HCT116 (cell line): ENCODE results near the gene ABCA8. TPM values are rescaled to one million over a fixed set of nuclear protein-coding genes. Genes with fewer than 3 reads are reported as not detected.

Source experiments
- ATAC-seq: fragments of 200-7000 bp; cut with Tn5 transposase; 2 replicates; pipeline ENCODE4 v1.9.1; 2020; ENCODE audit warnings: mild to moderate bottlenecking, moderate library complexity
- BruUV-seq: library from RNA; stranded (reverse); fragments of 400-500 nt; replicated peaks from 2 replicates; lab custom pipeline; 2021; lab: Mats Ljungman, UMichigan
- CTCF ChIA-PET: fragments of 300-600 bp; sonication (Branson Sonifier 250); formaldehyde crosslinking; loops from one replicate; lab custom pipeline; 2021; ENCODE audit warnings: antibody characterized with exemption; lab: Charles Lee
- POLR2A ChIA-PET: fragments of 300-600, 350-600 bp; sonication (Branson Sonifier 250); formaldehyde crosslinking; loops from one replicate; lab custom pipeline; 2021; ENCODE audit warnings: antibody characterized with exemption; lab: Charles Lee
- RAD21 ChIA-PET, 2 experiments: fragments of 300-600 bp; sonication (Branson Sonifier 250); formaldehyde crosslinking; loops; one replicate each; lab custom pipeline; 2023; ENCODE audit warnings: low total read pairs in 2 of 2; ENCODE audit not compliant: uncharacterized antibody in 2 of 2, unreplicated experiment in 2 of 2, low non-redundant PET in 1 of 2; lab: Charles Lee
- DNase-seq: peaks from one replicate; pipeline ENCODE4 v3.0.0-alpha.2; 2010; ENCODE audit warnings: low read depth, low spot score
- H2AFZ ChIP-seq: fragments of 200-600 bp; shearing (Covaris generic), sonication (generic); 2 replicates; pipeline ENCODE4 v1.6.1; 2017; ENCODE audit warnings: low read depth, mixed run types, mixed read lengths, antibody characterized with exemption, low read length; ENCODE audit not compliant: poor library complexity, severe bottlenecking
- H3K27ac ChIP-seq: 2 replicates; pipeline ENCODE4 v1.5.1; 2012; ENCODE audit warnings: low read depth, low read length
- H3K27me3 ChIP-seq: fragments of 200-600 bp; sonication (generic); 2 replicates; pipeline ENCODE4 v1.6.1; 2016; ENCODE audit warnings: mixed run types, low read length, mixed read lengths; ENCODE audit not compliant: insufficient read depth
- H3K36me3 ChIP-seq, 2 experiments: fragments of 200-500 bp in 1 of 2; fragments of 200-600 bp in 1 of 2; sonication (Bioruptor generic) in 1 of 2; sonication (generic) in 1 of 2; 2 replicates each; pipeline versions ENCODE4 v1.5.1 to v1.6.1; 2014 to 2016; ENCODE audit warnings: low read length in 2 of 2, inconsistent platforms in 1 of 2, mixed read lengths in 1 of 2, mixed run types in 1 of 2; ENCODE audit not compliant: insufficient read depth in 2 of 2, control insufficient read depth in 1 of 2
- H3K4me1 ChIP-seq, 2 experiments: fragments of 200-600 bp in 1 of 2; sonication (generic) in 1 of 2; 2 replicates each; pipeline versions ENCODE4 v1.5.1 to v1.6.1; 2012 to 2017; ENCODE audit warnings: low read length in 2 of 2, inconsistent platforms in 1 of 2, mild to moderate bottlenecking in 1 of 2, mixed read lengths in 1 of 2, mixed run types in 1 of 2, moderate library complexity in 1 of 2; ENCODE audit not compliant: insufficient read depth in 2 of 2, control insufficient read depth in 1 of 2
- H3K4me2 ChIP-seq: fragments of 200-600 bp; sonication (generic); 2 replicates; pipeline ENCODE4 v1.6.1; 2017; ENCODE audit warnings: mixed run types, low read length, mixed read lengths
- H3K4me3 ChIP-seq, 2 experiments: fragments of 200-600 bp in 1 of 2; sonication (generic) in 1 of 2; replicated peaks in 1 of 2; 2 replicates each; pipeline ENCODE4 v1.5.1; 2011 to 2016; ENCODE audit warnings: low read length in 2 of 2, control low read depth in 1 of 2, low read depth in 1 of 2, mild to moderate bottlenecking in 1 of 2, mixed read lengths in 1 of 2, mixed run types in 1 of 2
- H3K79me2 ChIP-seq: fragments of 200-600 bp; sonication (generic); 2 replicates; pipeline ENCODE4 v1.6.1; 2017; ENCODE audit warnings: mild to moderate bottlenecking, mixed run types, low read length, moderate library complexity, mixed read lengths; ENCODE audit not compliant: insufficient read depth
- H3K9ac ChIP-seq: fragments of 200-600 bp; sonication (generic); 2 replicates; pipeline ENCODE4 v1.6.1; 2016; ENCODE audit warnings: low read length, mixed read lengths
- H3K9me2 ChIP-seq: fragments of 200-600 bp; sonication (generic), shearing (Covaris generic); 2 replicates; pipeline ENCODE4 v1.6.1; 2017; ENCODE audit warnings: mixed run types, mild to moderate bottlenecking, moderate library complexity; ENCODE audit not compliant: insufficient read depth
- H3K9me3 ChIP-seq, 2 experiments: fragments of 200-500 bp in 1 of 2; fragments of 200-600 bp in 1 of 2; sonication (Bioruptor generic) in 1 of 2; sonication (generic) in 1 of 2; 2 replicates each; pipeline ENCODE4 v1.6.1; 2014 to 2017; ENCODE audit warnings: low read length in 2 of 2, mixed read lengths in 2 of 2, inconsistent platforms in 1 of 2, low read depth in 1 of 2, mild to moderate bottlenecking in 1 of 2, mixed run types in 1 of 2, moderate library complexity in 1 of 2; ENCODE audit not compliant: control insufficient read depth in 1 of 2, insufficient read depth in 1 of 2
- H4K20me1 ChIP-seq: fragments of 200-600 bp; sonication (generic), shearing (Covaris generic); 2 replicates; pipeline ENCODE4 v1.6.1; 2017; ENCODE audit warnings: mixed run types, mild to moderate bottlenecking, moderate library complexity; ENCODE audit not compliant: insufficient read depth
- CBX3 ChIP-seq: IDR thresholded peaks from 2 replicates; pipeline ENCODE4 v1.6.1; 2012; ENCODE audit warnings: low read depth
- ELF1 ChIP-seq: IDR thresholded peaks from 2 replicates; pipeline ENCODE4 v1.6.1; 2012; ENCODE audit warnings: low read depth, borderline replicate concordance
- EZH2 ChIP-seq: fragments of 200-600 bp; sonication (generic); IDR thresholded peaks from 2 replicates; pipeline ENCODE4 v1.6.1; 2017; ENCODE audit warnings: antibody characterized with exemption, mixed run types
- EZH2phosphoT487 ChIP-seq: fragments of 200-600 bp; IDR thresholded peaks from 2 replicates; pipeline ENCODE4 v1.6.1; 2018; ENCODE audit warnings: antibody characterized with exemption, borderline replicate concordance
- FOSL1 ChIP-seq: IDR thresholded peaks from 2 replicates; pipeline ENCODE4 v1.6.1; 2012; ENCODE audit warnings: low read depth
- JUND ChIP-seq: IDR thresholded peaks from 2 replicates; pipeline ENCODE4 v1.6.1; 2012
- POLR2A ChIP-seq: IDR thresholded peaks from 2 replicates; pipeline ENCODE4 v1.7.0; 2011; ENCODE audit warnings: borderline replicate concordance; ENCODE audit not compliant: insufficient read depth, insufficient read length; ENCODE audit errors: extremely low read depth
- POLR2AphosphoS5 ChIP-seq: IDR thresholded peaks from 2 replicates; pipeline ENCODE4 v1.6.1; 2011; ENCODE audit warnings: mild to moderate bottlenecking, low read depth, low read length, moderate library complexity
- RAD21 ChIP-seq: IDR thresholded peaks from 2 replicates; pipeline ENCODE4 v1.6.1; 2012; ENCODE audit warnings: low read depth, mild to moderate bottlenecking
- SP1 ChIP-seq: IDR thresholded peaks from 2 replicates; pipeline ENCODE4 v1.6.1; 2012; ENCODE audit warnings: low read depth
- SRF ChIP-seq: IDR thresholded peaks from 2 replicates; pipeline ENCODE4 v1.6.1; 2012; ENCODE audit warnings: low read depth
- YY1 ChIP-seq: IDR thresholded peaks from 2 replicates; pipeline ENCODE4 v1.6.1; 2011; ENCODE audit warnings: low read length, low read depth, moderate library complexity, mild to moderate bottlenecking; ENCODE audit not compliant: insufficient replicate concordance; ENCODE audit errors: extremely low read depth
- ZFX ChIP-seq: fragments of 450-650 bp; IDR thresholded peaks from 2 replicates; pipeline ENCODE4 v1.6.1; 2017
- ZNF274 ChIP-seq: fragments of 200-500 bp; sonication (Bioruptor generic); IDR thresholded peaks from 2 replicates; pipeline ENCODE4 v1.6.1; 2014; ENCODE audit warnings: mild to moderate bottlenecking, low read depth, low read length, inconsistent platforms
- intact Hi-C: fragments of 100-400 bp; cut with micrococcal nuclease; formaldehyde crosslinking; loops from 2 replicates; pipeline ENCODE4 v1.10.0; 2022
- total RNA-seq: library from RNA; stranded (reverse); gene quantifications from one replicate; pipeline ENCODE4 v1.2.1, GENCODE V29; 2021; ENCODE audit not compliant: unreplicated experiment
- TF ChIP-seq, protein P1 (sequence below), 3 experiments: fragments of 200-600 bp in 1 of 3; sonication (generic) in 1 of 3; IDR thresholded peaks in 2 of 3; conservative IDR thresholded peaks in 1 of 3; 2 replicates each; pipeline ENCODE4 v1.5.1; 2012 to 2017; ENCODE audit warnings: low read depth in 2 of 3, low read length in 2 of 3, antibody characterized with exemption in 1 of 3, borderline replicate concordance in 1 of 3, control low read depth in 1 of 3, mild to moderate bottlenecking in 1 of 3, mixed read lengths in 1 of 3, mixed run types in 1 of 3, moderate library complexity in 1 of 3; ENCODE audit not compliant: insufficient read depth in 1 of 3
- TF ChIP-seq, protein P2 (sequence below): IDR thresholded peaks from 2 replicates; pipeline ENCODE4 v1.6.1; 2012; ENCODE audit warnings: low read depth
- TF ChIP-seq, protein P3 (sequence below): IDR thresholded peaks from 2 replicates; pipeline ENCODE4 v1.6.1; 2012
- TF ChIP-seq, protein P4 (sequence below): IDR thresholded peaks from 2 replicates; pipeline ENCODE4 v1.6.1; 2012

ABCA8 gene
- total RNA-seq, 1 experiment from 2014 or later, result 0.44 TPM

DNA sequence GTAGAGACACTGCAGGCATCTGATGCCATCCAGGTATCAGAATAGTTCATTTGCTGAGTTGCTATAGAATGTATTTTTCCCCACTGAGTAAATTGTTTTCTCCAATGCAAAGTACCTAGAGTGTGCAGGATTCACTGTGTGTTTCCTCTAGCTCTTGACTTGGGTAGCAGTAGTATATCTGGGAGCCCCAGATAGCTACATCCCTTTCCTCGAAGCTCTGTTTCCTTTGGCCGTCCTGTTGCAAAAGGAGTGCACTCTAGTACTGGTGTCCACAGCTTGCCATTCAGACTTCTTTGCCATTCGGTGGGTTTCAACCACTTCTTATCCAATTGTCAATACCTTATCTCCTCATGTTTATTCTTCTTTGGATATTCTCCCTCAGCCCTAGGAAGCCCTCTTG is 12.8 kb downstream of the ABCA8 start:
- intact Hi-C loops, result no loop called here
- no peaks in the 10 kb centered on the region for H3K9me2 ChIP-seq
- RAD21 ChIA-PET, result no interaction called here
- TF ChIP-seq EZH2 (no peak), POLR2AphosphoS5 (no peak), EZH2phosphoT487 (no peak), JUND (no peak), POLR2A (no peak), SRF (no peak), ZFX (no peak), CBX3 (no peak), SP1 (no peak), ZNF274 (no peak), ELF1 (no peak), YY1 (no peak), RAD21 (no peak), FOSL1 (no peak)
- TF ChIP-seq, protein P1, sequence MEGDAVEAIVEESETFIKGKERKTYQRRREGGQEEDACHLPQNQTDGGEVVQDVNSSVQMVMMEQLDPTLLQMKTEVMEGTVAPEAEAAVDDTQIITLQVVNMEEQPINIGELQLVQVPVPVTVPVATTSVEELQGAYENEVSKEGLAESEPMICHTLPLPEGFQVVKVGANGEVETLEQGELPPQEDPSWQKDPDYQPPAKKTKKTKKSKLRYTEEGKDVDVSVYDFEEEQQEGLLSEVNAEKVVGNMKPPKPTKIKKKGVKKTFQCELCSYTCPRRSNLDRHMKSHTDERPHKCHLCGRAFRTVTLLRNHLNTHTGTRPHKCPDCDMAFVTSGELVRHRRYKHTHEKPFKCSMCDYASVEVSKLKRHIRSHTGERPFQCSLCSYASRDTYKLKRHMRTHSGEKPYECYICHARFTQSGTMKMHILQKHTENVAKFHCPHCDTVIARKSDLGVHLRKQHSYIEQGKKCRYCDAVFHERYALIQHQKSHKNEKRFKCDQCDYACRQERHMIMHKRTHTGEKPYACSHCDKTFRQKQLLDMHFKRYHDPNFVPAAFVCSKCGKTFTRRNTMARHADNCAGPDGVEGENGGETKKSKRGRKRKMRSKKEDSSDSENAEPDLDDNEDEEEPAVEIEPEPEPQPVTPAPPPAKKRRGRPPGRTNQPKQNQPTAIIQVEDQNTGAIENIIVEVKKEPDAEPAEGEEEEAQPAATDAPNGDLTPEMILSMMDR (IDR thresholded peaks at IDR 0.05 in 2 of 3, conservative IDR thresholded peaks at IDR 0.05 in 1 of 3; ENCODE audit: borderline replicate concordance in 1 of 3, insufficient read depth in 1 of 3, low read depth in 2 of 3, low read length in 2 of 3), result no peak
- TF ChIP-seq, protein P2, sequence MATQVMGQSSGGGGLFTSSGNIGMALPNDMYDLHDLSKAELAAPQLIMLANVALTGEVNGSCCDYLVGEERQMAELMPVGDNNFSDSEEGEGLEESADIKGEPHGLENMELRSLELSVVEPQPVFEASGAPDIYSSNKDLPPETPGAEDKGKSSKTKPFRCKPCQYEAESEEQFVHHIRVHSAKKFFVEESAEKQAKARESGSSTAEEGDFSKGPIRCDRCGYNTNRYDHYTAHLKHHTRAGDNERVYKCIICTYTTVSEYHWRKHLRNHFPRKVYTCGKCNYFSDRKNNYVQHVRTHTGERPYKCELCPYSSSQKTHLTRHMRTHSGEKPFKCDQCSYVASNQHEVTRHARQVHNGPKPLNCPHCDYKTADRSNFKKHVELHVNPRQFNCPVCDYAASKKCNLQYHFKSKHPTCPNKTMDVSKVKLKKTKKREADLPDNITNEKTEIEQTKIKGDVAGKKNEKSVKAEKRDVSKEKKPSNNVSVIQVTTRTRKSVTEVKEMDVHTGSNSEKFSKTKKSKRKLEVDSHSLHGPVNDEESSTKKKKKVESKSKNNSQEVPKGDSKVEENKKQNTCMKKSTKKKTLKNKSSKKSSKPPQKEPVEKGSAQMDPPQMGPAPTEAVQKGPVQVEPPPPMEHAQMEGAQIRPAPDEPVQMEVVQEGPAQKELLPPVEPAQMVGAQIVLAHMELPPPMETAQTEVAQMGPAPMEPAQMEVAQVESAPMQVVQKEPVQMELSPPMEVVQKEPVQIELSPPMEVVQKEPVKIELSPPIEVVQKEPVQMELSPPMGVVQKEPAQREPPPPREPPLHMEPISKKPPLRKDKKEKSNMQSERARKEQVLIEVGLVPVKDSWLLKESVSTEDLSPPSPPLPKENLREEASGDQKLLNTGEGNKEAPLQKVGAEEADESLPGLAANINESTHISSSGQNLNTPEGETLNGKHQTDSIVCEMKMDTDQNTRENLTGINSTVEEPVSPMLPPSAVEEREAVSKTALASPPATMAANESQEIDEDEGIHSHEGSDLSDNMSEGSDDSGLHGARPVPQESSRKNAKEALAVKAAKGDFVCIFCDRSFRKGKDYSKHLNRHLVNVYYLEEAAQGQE, result no peak
- TF ChIP-seq, protein P3, sequence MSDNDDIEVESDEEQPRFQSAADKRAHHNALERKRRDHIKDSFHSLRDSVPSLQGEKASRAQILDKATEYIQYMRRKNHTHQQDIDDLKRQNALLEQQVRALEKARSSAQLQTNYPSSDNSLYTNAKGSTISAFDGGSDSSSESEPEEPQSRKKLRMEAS, result no peak
- TF ChIP-seq, protein P4, sequence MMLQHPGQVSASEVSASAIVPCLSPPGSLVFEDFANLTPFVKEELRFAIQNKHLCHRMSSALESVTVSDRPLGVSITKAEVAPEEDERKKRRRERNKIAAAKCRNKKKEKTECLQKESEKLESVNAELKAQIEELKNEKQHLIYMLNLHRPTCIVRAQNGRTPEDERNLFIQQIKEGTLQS, result no peak
- TF ChIP-seq, all 23 proteins: peak for 0
- no peaks in the 10 kb centered on the region for H3K4me1 ChIP-seq
- DNase-seq (no peak), ATAC-seq (no peak)
- H3K9ac ChIP-seq, result no peak overlapping the region
- no peaks in the 10 kb centered on the region for H3K36me3 ChIP-seq
- H2AFZ ChIP-seq, result no peak overlapping the region
- H3K4me2 ChIP-seq, result no peak overlapping the region
- H4K20me1 ChIP-seq, result no peaks in the 10 kb centered on the region
- no peaks in the 10 kb centered on the region for H3K9me3 ChIP-seq
- H3K27ac ChIP-seq, result no peak overlapping the region
- H3K79me2 ChIP-seq, result no peaks in the 10 kb centered on the region
- no peaks in the 10 kb centered on the region for H3K27me3 ChIP-seq
- ChIA-PET CTCF (interaction anchor here (0.7 to 1.1 kb wide), 2 partner anchors 36 to 171 kb away, joined by 3 read pairs; no protein-coding TSS in a partner anchor), POLR2A (no interaction called here)
- no peak overlapping the region for H3K4me3 ChIP-seq
- BruUV-seq, result no TSS peak
